Activated CD4-positive, CD25-positive, alpha-beta regulatory T cell treated with anti-CD3 and anti-CD28 coated beads, Interleukin-2, amount 50 U/mL, for 72 hours (primary cell): ENCODE results near the gene NT5C3B.

Experiments used
- DNase-seq: peaks from one replicate; pipeline ENCODE4 v3.0.0; 2021

NT5C3B gene

GRCh38 chr17:41806685-41807445, 29.2 kb downstream of the NT5C3B start:
- DNase-seq: no peak

- no peak for DNase-seq
Observed at GRCh38 chr17:41803049-41804020, 32.7 kb downstream of the NT5C3B start.

- peak; percentile 78 for DNase-seq
Observed at GRCh38 chr17:41801374-41802271, 34.4 kb downstream of the NT5C3B start.

DNA sequence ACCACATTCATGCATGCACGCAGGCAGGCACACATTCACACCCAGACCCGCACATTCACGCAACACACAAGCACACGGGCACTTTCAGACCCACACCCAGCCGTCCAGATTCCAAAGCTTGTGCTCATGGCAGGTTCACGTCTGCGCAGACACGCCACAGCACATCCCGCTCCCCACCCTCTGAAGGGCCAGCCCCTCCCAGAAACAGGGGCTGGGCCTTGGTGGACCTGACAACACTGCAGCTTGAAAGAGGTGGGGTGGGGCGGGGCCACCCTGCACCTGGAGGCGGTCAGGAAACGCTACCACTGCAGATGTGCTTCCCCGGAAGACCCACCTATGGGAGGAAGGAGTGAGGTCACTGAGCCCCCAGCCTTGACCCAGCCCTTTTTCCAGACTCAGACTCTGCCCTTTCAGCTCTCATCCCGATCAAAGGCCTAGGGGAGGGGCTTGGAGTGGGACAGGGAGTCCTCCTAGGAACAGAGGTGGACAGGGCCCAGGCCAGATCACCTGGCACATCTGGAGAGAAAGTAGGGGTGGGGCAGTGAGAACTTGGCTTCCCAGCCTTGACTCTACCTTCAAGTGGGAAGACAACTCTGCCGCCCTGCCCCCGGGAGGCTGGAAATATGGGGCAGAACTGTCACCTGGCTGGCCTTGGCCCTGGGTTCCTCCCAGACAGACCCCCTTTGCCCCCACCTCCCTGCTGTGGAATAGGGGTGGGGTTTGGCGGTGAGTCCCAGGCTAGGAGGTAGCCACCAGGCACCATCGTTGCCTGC, 35.2 kb downstream of the NT5C3B start:
- no peak for DNase-seq

DNA sequence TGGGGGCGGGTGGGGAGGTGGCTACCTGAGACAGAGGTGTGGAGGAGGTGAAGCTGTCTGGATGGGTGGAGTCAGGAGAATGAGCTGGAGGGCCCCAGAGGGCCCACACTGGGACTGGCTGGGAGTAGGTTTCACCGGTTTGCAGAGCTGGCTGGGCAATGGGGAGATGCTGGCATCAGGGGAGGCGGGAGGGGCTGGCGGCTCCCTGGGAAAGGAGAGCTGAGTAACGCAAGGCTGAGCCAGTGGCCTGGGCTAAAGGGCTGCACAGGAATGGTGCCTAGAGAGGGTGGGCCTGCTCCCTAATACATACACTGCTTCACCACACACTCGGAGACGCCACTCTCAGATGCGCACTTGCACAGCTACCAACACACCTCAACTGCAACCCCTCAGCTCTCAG, 36.7 kb downstream of the NT5C3B start:
- no peak for DNase-seq

GRCh38 chr17:41797377-41797776, 38.7 kb downstream of the NT5C3B start:
- DNase-seq: no peak

- DNase-seq: no peak
Observed at GRCh38 chr17:41796121-41796895, 39.7 kb downstream of the NT5C3B start.

DNA sequence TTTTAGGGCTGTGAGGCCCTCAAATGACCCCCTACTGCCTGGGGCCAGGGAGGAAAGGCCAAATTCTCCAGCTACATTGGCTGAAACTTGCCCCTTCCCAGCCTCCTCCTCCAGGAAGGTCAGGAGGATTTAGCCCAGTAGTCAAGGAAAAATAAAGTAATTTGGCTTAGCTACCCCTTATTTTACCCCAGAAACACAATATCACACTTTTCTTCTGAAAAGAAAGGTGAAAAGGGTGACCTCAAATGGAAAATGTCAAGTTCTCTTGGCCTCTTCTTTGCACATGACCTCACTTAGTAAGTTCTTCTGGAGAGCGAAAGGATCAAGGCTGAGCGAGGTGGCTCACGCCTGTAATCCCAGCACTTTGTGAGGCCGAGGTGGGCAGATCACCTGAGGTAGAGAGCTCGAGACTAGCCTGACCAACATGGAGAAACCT, 41.5 kb downstream of the NT5C3B start:
- no peak for DNase-seq

GRCh38 chr17:41793784-41794539, 42.1 kb downstream of the NT5C3B start:
- no peak for DNase-seq

DNA sequence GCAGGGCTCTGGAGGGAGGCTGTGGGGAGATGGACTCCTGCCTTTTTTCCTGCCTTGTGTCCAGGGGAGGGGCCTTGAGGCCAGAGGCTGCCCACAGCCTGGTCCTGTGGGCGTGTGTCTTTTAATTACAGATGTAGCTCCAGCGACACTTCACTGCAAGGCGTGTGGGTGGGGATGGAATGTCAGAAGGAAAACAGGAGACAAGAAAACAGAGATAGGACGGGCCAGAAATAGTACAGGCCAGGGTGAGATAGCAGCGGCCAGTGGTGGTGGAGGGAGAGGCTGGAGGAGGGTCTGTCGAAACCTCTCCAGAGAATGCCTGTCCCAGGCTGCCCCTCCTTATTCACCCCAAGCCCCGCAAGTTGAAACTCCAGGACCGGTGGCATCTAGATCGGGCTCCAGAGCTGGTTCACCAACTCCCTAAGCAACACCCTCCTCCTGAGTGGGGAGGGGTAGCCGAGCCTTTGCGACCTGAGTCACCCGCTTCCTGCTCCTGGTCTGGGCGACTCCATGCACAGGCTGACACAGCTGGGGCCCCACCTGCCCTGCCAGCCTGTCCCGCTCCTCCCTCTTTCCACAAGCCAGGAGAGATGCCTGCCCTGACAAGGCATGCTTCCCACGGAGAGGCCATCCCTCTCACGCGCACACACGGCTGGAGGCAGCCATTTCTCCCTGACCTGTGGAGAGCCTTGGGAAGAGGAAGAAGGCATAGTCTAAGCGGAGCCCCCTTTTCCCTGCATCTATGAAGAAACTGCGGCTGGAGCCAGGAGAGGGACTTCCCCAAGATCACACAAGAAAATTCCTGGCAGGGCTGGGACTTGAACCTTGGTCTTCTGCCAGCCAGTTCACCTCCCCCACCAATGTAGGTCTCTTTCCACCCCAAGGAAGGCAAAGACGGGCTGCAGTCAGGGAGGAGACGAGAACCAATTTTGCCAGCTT, 42.9 kb downstream of the NT5C3B start:
- no peak for DNase-seq

DNA sequence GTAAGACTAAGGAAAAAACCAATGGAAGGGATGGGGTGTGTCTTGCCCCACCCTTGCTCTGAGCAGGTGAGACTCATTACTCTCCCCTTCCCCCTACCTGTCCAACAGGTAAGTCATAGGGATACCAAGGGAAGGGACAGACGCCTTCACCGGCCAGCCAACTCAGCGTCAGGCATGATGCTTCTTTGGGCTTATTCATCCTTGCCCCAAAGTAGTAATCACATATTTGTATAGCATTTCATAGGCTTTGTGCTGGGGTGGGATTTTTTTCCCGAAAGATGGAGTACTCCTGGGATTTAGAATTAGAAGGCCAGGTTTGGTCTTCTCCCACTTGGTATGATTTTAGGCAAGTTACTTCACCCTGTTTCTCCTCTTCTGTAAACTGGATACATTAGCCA, 49.0 kb downstream of the NT5C3B start:
- DNase-seq: no peak

GRCh38 chr17:41786227-41787020, 49.6 kb downstream of the NT5C3B start, which contains the start of gene JUP:
Gene JUP, minus strand, starts transcription at chr17:41786711. Its CDS starts 14,857 bp downstream, at chr17:41771854.
- peak; percentile 88 for DNase-seq

GRCh38 chr17:41785859-41786226, 50.2 kb downstream of the NT5C3B start:
- DNase-seq: no peak

DNA sequence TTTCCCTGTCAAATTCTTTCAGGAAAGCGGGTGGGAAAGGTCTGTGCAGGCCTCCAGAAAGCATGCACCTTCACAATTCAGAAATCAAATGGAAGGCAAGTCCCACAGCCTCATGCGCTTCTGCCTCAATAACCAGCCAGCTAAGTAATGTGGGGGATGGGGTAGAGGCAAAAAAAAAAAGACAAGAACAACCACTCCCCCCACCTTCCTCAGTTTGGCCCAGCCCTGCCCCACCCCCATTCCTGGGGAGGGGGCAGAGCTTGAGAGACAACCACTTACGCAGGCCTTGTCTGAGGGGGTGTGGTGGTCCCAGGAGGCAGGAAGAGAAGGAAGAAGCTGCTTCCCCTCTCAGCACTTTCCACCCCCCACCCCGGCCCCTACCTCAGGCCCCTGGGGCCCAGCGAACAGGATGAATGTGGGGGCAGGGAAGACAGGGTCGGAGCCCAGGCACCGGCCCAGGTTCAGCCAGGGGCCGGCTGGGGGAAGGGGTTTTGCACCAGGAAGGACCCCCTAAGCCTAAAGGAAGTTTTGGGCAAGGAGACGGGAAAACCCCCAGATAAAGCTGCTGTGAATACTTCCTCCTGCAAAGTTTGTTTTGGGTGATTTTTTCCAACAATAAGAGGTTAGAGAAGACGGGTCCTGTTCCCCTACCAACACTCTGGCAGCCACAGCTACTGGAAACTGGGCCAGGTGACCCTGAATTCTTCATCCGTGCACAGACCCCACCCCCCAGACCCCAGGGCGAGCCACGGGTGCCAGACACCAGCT, 50.8 kb downstream of the NT5C3B start:
- no peak for DNase-seq

- no peak for DNase-seq
Observed at GRCh38 chr17:41784207-41784744, 51.8 kb downstream of the NT5C3B start.

DNA sequence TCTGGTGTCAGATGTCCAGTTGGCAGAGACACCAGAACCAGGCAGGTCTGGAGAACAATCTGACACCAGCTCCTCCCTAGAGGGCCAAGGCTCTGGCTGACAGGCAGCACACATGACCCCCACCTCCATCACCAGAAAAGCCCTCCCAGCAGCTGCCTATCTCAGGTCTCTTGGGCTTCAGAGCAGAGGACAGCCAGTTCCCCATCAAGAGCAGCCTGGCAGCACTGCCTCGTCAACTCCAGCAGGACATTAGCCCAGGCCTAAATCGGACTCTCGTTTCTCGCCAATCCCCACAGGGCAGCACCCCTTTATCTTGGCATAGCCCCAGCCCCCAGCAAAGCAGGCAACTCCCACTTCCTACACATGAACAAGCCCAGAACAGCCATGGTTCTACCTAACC, 53.9 kb downstream of the NT5C3B start:
- DNase-seq: no peak
